Cardiac septum (tissue), 1 donor: ENCODE results near the gene WDR37. TPM values are rescaled to one million over a fixed set of nuclear protein-coding genes. Genes with fewer than 3 reads are reported as not detected.
"Not testable (repeated sequence)": the region's sequence is repeated elsewhere in the genome, so short reads cannot be mapped to it uniquely, and the experiment has no call there.

Source experiments
- DNase-seq: peaks from one replicate; pipeline ENCODE4 v3.0.0-alpha.2; 2020; ENCODE audit warnings: low spot score
- intact Hi-C: fragments of 100-400 bp; cut with DNase I; formaldehyde crosslinking; loops from one replicate; pipeline ENCODE4 v1.14.0; 2022
- total RNA-seq: library from RNA; stranded (reverse); fragmentation: NEBNext Ultra II Directional; extraction: Animal tissue kit (Norgen Biotek cat#: 25700); gene quantifications from one replicate; pipeline ENCODE4 v1.2.1, GENCODE V29; 2021
- donor health status: DM: no; HTN: no; CAD: no.

WDR37 gene
- total RNA-seq, 1 donor from 2014 or later = 28.1 TPM

DNA sequence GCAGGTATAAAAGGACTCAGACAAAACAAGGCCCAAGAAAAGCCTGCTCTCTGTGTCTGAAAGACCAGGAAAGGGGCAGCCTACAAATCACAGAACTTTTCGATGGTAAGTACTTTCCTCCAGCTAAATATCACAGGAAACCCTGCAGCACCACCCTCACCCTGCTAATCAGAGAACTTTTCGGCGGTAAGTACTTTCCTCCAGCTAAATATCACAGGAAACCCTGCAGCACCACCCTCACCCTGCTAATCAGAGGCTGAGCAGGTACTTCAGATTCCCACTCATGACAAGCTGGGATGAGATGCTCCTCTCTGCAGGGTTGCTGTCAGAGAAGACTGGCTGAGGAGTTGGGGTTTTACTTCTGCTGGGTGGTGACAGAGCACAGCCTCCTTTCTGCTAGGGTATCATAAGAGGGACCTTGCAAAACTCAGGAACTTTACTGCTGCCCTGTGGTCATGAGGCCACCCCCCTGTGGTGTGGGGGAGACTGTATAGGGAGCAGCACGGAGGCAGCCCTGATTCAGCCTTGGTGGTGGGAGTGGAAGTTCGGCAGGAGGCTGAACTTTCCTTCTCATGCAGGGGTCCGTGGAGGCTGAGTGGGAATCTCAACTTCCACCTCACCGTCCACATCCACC, 7.2 kb downstream of the WDR37 start:
- intact Hi-C loops = no loop called here
- DNase-seq = no peak

- no peak for DNase-seq
- intact Hi-C loops = no loop called here
Observed at GRCh38 chr10:1064964-1065247, 8.7 kb downstream of the WDR37 start.

DNA sequence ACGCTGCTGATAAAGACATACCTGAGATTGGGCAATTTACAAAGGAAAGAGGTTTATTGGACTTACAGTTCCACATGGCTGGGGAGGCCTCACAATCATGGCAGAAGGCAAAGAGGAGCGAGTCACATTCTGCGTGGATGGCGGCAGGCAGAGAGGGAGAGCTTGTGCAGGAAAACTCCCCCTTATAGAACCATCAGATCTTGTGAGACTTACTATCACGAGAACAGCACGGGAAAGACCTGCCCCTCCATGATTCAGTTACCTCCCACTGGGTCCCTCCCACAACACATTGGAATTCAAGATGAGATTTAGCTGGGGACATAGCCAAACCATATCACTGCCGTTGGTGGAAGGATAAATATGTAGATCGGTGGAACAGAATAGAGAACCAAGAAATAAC, 10.5 kb downstream of the WDR37 start:
- DNase-seq, intact Hi-C loops: not testable (repeated sequence)

GRCh38 chr10:1068380-1069361, 12.5 kb downstream of the WDR37 start:
- DNase-seq = no peak

GRCh38 chr10:1070919-1071318, 14.7 kb downstream of the WDR37 start:
- DNase-seq = no peak
- intact Hi-C loops = no loop called here

More at GRCh38 chr10:1068380-1069361, 12.5 kb downstream of the WDR37 start:
- intact Hi-C loops = no loop called here

DNA sequence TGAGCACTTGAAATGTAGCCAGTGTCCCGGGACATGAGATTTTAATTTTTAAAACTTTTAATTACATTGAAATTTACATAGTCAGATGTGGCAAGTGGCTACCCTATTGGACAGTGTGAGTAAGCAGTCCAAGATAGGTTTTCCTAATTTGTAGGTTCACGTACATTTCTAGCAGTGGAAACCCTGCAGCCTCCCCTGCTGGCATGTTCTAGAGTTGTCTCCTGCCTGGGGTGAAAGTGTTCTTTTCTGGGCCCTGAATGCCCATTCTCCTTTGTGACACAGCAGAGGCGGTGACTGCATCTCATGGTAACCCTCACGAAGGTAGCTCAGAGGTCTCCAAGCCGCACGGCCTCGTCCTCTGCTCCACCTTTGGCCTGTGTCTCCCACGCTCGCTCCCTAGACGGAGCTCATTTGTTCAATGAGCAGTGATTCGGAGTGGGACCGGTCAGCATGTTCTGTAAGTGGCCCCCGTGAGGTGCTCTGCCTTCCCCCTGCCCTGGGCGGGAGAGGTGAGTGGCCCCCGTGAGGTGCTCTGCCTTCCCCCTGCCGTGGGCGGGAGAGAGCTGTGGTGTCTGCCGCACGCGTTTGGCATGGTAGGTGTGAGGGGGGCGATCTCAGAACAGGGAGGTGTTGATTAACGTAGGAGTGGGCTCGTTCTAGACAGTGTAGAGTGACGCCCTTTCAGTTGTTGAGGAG, 18.0 kb downstream of the WDR37 start:
- intact Hi-C loops = no loop called here
- DNase-seq = no peak

- intact Hi-C loops = no loop called here
- DNase-seq = no peak
Observed at GRCh38 chr10:1074748-1075308, 18.6 kb downstream of the WDR37 start.

- intact Hi-C loops = no loop called here
- DNase-seq = no peak
Observed at GRCh38 chr10:1078668-1079067, 22.5 kb downstream of the WDR37 start.

GRCh38 chr10:1083581-1083980, 27.4 kb downstream of the WDR37 start:
- intact Hi-C loops = no loop called here
- no peak for DNase-seq

GRCh38 chr10:1084011-1084950, 28.1 kb downstream of the WDR37 start:
- intact Hi-C loops = no loop called here
- peak; percentile 51 for DNase-seq

DNA sequence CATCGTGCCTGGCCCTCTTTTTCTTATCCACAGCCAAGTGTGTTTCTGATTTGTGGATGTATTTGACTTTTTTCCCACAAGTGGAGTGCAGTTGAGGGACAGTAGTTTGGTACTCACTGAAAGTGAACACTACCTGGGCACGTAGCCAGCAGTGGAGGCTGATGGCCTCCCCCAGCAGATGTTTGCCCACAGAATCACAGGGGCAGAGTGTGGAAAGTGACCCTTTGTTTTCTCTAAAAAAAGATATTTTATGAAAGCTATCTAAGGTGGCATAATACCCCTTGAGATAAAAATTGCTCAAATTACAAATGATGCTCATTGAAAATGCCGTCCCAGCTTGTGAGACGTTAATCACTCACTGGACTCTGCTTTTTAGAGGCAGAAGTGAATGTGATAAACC, 29.1 kb downstream of the WDR37 start:
- no peak for DNase-seq
- intact Hi-C loops = no loop called here

- DNase-seq = no peak
- intact Hi-C loops = no loop called here
Observed at GRCh38 chr10:1086787-1087186, 30.6 kb downstream of the WDR37 start.

- intact Hi-C loops = no loop called here
- DNase-seq = no peak
Observed at GRCh38 chr10:1089017-1089689, 33.0 kb downstream of the WDR37 start.

- no peak for DNase-seq
- intact Hi-C loops = no loop called here
Observed at GRCh38 chr10:1090696-1091095, 34.5 kb downstream of the WDR37 start.

DNA sequence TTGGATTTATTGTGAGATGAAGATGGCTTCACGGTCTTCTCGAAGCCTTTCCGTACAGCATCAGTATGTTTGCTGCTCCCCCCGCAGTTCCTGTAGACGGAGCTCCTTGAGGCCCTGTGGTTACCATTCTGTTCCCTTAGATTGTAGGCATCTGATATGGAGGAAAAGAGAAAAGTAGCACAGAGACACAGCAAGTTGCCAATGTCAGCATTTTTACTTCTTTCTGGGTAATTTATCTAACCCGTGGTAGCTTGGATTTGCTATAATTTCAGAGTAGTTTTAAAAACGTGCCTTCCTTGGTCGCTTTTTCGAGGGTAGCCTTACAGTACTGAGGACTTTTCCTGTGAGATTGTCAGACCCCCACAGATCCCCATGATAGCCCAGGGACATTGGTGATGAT, 37.5 kb downstream of the WDR37 start:
- DNase-seq = no peak
- intact Hi-C loops = no loop called here

DNA sequence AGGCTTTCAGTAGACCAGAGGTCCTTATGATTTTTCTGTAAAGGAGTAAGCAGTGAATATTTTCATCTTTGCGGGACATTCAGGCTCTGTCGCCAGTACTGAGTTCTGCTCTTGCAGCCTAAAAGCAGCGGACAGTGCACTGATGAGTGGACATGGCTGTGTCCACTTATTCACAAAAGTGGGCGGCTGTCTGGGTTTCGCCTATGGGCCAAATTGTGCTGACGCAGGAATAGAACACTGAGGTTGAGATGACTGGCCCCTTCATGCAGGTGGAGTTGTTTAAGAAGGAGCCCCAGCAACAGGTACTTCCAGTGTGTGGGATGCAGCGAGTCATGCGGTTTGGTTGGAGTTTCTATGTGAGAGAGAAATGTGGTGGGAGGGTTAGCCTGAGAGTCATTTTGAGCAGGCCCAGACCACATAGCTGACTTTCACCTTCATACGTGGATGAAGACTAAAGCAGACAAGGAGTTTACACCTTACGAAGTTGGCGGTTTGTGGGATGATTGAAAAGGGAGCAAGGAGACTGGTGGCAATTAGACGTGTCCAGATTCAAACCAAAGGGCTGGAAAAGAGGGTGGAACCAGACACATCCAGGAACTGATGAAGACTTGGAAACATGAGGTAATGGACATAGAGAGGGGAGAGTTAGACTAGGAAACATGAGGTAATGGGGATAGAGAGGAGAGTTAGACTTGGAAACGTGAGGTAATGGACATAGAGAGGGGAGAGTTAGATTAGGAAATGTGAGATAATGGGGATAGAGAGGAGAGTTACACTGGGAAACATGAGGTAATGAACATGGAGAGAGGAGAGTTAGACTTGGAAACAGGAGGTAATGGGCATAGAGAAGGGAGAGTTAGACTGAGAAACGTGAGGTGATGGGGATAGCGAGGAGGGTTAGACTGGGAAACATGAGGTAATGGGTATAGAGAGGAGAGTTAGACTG, 38.2 kb downstream of the WDR37 start:
- no peak for DNase-seq
- intact Hi-C loops = no loop called here

DNA sequence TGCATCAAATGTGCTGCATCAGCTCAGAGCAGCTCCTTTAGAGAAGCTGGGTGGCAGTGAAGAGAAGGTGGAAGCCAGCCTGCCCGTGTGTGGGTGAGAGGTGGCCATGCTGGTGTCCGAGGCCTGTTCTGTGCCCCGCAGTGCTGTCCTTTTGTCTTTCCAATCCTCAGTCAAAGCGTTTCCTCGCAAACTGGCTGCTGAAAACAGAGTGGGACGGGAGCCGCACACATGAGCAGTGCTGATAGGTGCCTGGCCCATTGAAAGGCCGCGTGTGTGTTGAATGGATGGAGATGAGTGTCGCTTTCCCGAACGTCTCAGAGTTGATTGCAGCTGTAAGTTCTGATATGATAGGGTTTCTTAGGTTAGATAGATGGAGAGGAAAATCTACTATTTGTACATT, 39.3 kb downstream of the WDR37 start:
- intact Hi-C loops = no loop called here
- DNase-seq = no peak
